CD14-positive monocyte (primary cell): ENCODE data around the gene ERMARD. TPM values are rescaled to one million over a fixed set of nuclear protein-coding genes. Genes with fewer than 3 reads are reported as not detected.
A peak's percentile ranks its signal among the peaks of the same experiment; 100 is the strongest.

ENCODE experiments used
- DNase-seq, 3 donors: peaks; one replicate each; pipeline ENCODE4 v3.0.0-alpha.2; 2011 to 2022
- H2AFZ ChIP-seq: 2 replicates; pipeline ENCODE4 v1.6.0; 2012; ENCODE audit warnings: mild to moderate bottlenecking, low read depth, low read length, inconsistent platforms; ENCODE audit not compliant: insufficient read depth, poor library complexity, severe bottlenecking
- H3K27ac ChIP-seq, 2 donors: 1 replicate in 1 of 2; 2 replicates in 1 of 2; pipeline ENCODE4 v1.5.1; 2012 to 2013; ENCODE audit warnings: low read length in 2 of 2, control low read depth in 1 of 2, inconsistent platforms in 1 of 2, low read depth in 1 of 2, mild to moderate bottlenecking in 1 of 2
- H3K27me3 ChIP-seq, 2 donors: one replicate each; pipeline versions ENCODE4 v1.6.0 to v1.6.1; 2011 to 2013; ENCODE audit warnings: low read length in 2 of 2; ENCODE audit not compliant: control insufficient read depth in 2 of 2, insufficient read depth in 2 of 2
- H3K36me3 ChIP-seq, 2 donors: replicated peaks in 1 of 2; 1 replicate in 1 of 2; 2 replicates in 1 of 2; pipeline versions ENCODE4 v1.5.1 to v1.6.1; 2012 to 2013; ENCODE audit warnings: low read length in 2 of 2, control low read depth in 1 of 2, inconsistent platforms in 1 of 2, mild to moderate bottlenecking in 1 of 2; ENCODE audit not compliant: insufficient read depth in 2 of 2, control insufficient read depth in 1 of 2
- H3K4me1 ChIP-seq, 2 donors: 1 replicate in 1 of 2; 2 replicates in 1 of 2; pipeline versions ENCODE4 v1.5.1 to v1.6.1; 2012 to 2013; ENCODE audit warnings: low read length in 2 of 2, control low read depth in 1 of 2, inconsistent platforms in 1 of 2, mild to moderate bottlenecking in 1 of 2, moderate library complexity in 1 of 2; ENCODE audit not compliant: insufficient read depth in 2 of 2, control insufficient read depth in 1 of 2
- H3K4me2 ChIP-seq: replicated peaks from 2 replicates; pipeline ENCODE3; 2012; ENCODE audit warnings: low read length, moderate library complexity, mild to moderate bottlenecking; ENCODE audit not compliant: poor library complexity, severe bottlenecking; ENCODE audit errors: extremely low read depth
- H3K4me3 ChIP-seq, 3 experiments: fragments of 200-600 bp in 1 of 3; sonication (generic) in 1 of 3; replicated peaks in 1 of 3; 1 replicate in 2 of 3; 2 replicates in 1 of 3; pipeline ENCODE4 v1.5.1; 2011 to 2013; ENCODE audit warnings: low read length in 3 of 3, mild to moderate bottlenecking in 3 of 3, control low read depth in 2 of 3, low read depth in 2 of 3, inconsistent platforms in 1 of 3, moderate library complexity in 1 of 3
- H3K79me2 ChIP-seq: 2 replicates; pipeline ENCODE4 v1.6.0; 2012; ENCODE audit warnings: mild to moderate bottlenecking, control low read depth, inconsistent platforms, low read length, moderate library complexity; ENCODE audit not compliant: insufficient read depth
- H3K9ac ChIP-seq: 2 replicates; pipeline ENCODE4 v1.6.0; 2017; ENCODE audit warnings: low read length, mild to moderate bottlenecking; ENCODE audit not compliant: insufficient read depth, poor library complexity, severe bottlenecking
- H3K9me3 ChIP-seq, 2 donors: replicated peaks in 1 of 2; 1 replicate in 1 of 2; 2 replicates in 1 of 2; pipeline versions ENCODE4 v1.5.1 to v1.6.1; 2012 to 2013; ENCODE audit warnings: low read length in 2 of 2, control low read depth in 1 of 2; ENCODE audit not compliant: control insufficient read depth in 1 of 2, insufficient read depth in 1 of 2
- H4K20me1 ChIP-seq: 2 replicates; pipeline ENCODE4 v1.6.0; 2012; ENCODE audit warnings: mild to moderate bottlenecking, low read length, control low read depth, moderate library complexity; ENCODE audit not compliant: insufficient read depth
- H3K27ac Mint-ChIP-seq, 7 donors: one replicate each; pipeline ENCODE4 v1.8.0; 2020; ENCODE audit warnings: mild to moderate bottlenecking in 7 of 7, mixed read lengths in 7 of 7, moderate library complexity in 6 of 7, inconsistent platforms in 2 of 7
- H3K27me3 Mint-ChIP-seq, 3 donors: one replicate each; pipeline ENCODE4 v1.8.0; 2021 to 2022; ENCODE audit warnings: low read depth in 3 of 3, mild to moderate bottlenecking in 3 of 3, mixed read lengths in 3 of 3, moderate library complexity in 3 of 3, inconsistent platforms in 1 of 3
- H3K36me3 Mint-ChIP-seq, 2 donors: one replicate each; pipeline ENCODE4 v1.8.0; 2020; ENCODE audit warnings: mixed read lengths in 2 of 2, inconsistent platforms in 1 of 2, mild to moderate bottlenecking in 1 of 2
- H3K4me1 Mint-ChIP-seq: one replicate; pipeline ENCODE4 v1.8.0; 2020; ENCODE audit warnings: mild to moderate bottlenecking, mixed read lengths
- H3K4me3 Mint-ChIP-seq, 2 donors: one replicate each; pipeline ENCODE4 v1.8.0; 2020; ENCODE audit warnings: mild to moderate bottlenecking in 2 of 2, mixed read lengths in 2 of 2, moderate library complexity in 1 of 2
- H3K9me3 Mint-ChIP-seq, 7 donors: one replicate each; pipeline ENCODE4 v1.8.0; 2020 to 2022; ENCODE audit warnings: mixed read lengths in 7 of 7, mild to moderate bottlenecking in 6 of 7, moderate library complexity in 6 of 7, inconsistent platforms in 2 of 7
- WGBS: methylation state at CpG from one replicate; pipeline ENCODE4 v1.1.5; 2013; ENCODE audit warnings: missing lambda C conversion rate; ENCODE audit not compliant: insufficient coverage; 5-methylcytosine and 5-hydroxymethylcytosine counted together
- intact Hi-C, 2 donors: fragments of 100-400 bp; cut with micrococcal nuclease; formaldehyde crosslinking; loops; one replicate each; pipeline versions ENCODE4 v1.15.0 to v1.15.1; 2023
- polyA plus RNA-seq, 3 donors: library from polyadenylated mRNA; depleted of rRNA in 1 of 3; unstranded in 2 of 3; stranded (reverse) in 1 of 3; fragments of 300-500 nt in 2 of 3; fragments of >200 nt in 1 of 3; fragmentation: Illumina TruSeq in 2 of 3; gene quantifications; 1 replicate in 2 of 3; 2 replicates in 1 of 3; pipeline ENCODE4 v1.2.3, GENCODE V29; 2012 to 2021
- TF ChIP-seq, protein P1 (sequence below): fragments of 200-600 bp; IDR thresholded peaks from one replicate; pipeline ENCODE4 v1.8.0; 2022; ENCODE audit warnings: antibody characterized with exemption, mild to moderate bottlenecking

Gene ERMARD
- polyA plus RNA-seq, 3 donors: 10.6 to 33.0 (median 11.2) TPM

DNA sequence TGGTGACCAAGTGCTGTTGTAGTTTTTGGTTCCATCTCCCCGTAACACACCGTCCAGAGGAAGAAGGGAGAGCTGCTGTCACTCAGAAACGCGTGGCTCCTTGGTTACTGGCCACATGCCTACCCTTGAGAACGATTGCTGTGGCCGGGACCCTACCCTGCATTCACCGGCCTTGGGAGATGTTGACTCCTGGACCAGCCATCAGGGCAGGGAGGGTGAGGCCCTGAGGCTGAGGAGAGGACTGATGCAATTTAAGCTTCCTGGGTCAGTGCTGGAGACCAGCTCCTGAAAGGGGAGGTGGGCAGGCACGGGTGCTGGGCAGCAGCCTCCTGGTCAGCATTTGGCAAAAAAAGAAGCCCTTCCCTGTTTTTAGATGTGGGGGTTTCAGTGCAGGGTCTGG, 31.5 kb downstream of the ERMARD start:
- Histone ChIP-seq H3K79me2 (no peaks in the 10 kb centered on the region), H3K9ac (no peak overlapping the region), H3K4me2 (no peak overlapping the region), H4K20me1 (no peaks in the 10 kb centered on the region), H3K9me3 (no peaks in the 10 kb centered on the region), H2AFZ (no peak overlapping the region), H3K4me3 (no peak overlapping the region), H3K27ac (no peak overlapping the region), H3K27me3 (no peaks in the 10 kb centered on the region), H3K4me1 (no peaks in the 10 kb centered on the region), H3K36me3 (peaks cover 19 to 35% of the 10 kb centered on the region in 2 donors)
- Mint-ChIP-seq H3K4me1 (no peaks in the 10 kb centered on the region), H3K4me3 (no peak overlapping the region), H3K27ac (peak overlapping the region in 1 of 7 donors; percentile 24), H3K9me3 (peaks cover 0 to 10% (median 1%) of the 10 kb centered on the region in 7 donors), H3K36me3 (peaks cover 34 to 41% of the 10 kb centered on the region in 2 donors), H3K27me3 (peaks cover 0 to 3% (median under 1%) of the 10 kb centered on the region in 3 donors)
- no peak for DNase-seq
- intact Hi-C loops: no loop called here
- TF ChIP-seq, protein P1, sequence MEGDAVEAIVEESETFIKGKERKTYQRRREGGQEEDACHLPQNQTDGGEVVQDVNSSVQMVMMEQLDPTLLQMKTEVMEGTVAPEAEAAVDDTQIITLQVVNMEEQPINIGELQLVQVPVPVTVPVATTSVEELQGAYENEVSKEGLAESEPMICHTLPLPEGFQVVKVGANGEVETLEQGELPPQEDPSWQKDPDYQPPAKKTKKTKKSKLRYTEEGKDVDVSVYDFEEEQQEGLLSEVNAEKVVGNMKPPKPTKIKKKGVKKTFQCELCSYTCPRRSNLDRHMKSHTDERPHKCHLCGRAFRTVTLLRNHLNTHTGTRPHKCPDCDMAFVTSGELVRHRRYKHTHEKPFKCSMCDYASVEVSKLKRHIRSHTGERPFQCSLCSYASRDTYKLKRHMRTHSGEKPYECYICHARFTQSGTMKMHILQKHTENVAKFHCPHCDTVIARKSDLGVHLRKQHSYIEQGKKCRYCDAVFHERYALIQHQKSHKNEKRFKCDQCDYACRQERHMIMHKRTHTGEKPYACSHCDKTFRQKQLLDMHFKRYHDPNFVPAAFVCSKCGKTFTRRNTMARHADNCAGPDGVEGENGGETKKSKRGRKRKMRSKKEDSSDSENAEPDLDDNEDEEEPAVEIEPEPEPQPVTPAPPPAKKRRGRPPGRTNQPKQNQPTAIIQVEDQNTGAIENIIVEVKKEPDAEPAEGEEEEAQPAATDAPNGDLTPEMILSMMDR: no peak
- 99% methylated on average over 6 of the region's 8 CpGs for WGBS

DNA sequence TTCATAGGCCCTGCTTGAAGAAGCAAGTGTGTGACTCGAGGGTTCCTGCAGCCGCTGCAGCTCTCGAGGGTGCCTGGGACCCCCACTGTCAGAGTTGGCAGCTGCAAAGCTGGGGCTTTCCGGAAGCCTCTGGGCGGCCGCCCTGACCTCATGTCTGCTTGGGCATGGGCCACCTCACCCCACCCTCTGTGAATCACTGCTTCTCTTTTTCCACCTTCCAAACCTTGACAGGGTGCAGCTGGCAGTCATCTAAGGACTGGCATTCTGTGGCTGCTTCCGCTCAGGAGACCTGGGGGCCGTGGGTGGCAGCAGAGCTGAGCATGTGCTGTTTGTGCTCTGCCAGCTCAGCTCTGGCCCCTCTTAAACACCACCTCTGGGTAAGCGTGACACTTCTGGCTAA, 32.0 kb downstream of the ERMARD start:
- no peaks in the 10 kb centered on the region for H3K4me1 ChIP-seq
- WGBS: 94% methylated on average over 8 of the region's 9 CpGs
- DNase-seq: no peak
- H3K9me3 Mint-ChIP-seq: peaks cover 0 to 10% (median 1%) of the 10 kb centered on the region in 7 donors
- no peak overlapping the region for H3K9ac ChIP-seq
- H3K79me2 ChIP-seq: no peaks in the 10 kb centered on the region
- peaks cover 30 to 41% of the 10 kb centered on the region in 2 donors for H3K36me3 Mint-ChIP-seq
- no peaks in the 10 kb centered on the region for H3K4me1 Mint-ChIP-seq
- peaks cover 16 to 33% of the 10 kb centered on the region in 2 donors for H3K36me3 ChIP-seq
- H3K9me3 ChIP-seq: no peaks in the 10 kb centered on the region
- no peaks in the 10 kb centered on the region for H4K20me1 ChIP-seq
- H2AFZ ChIP-seq: no peak overlapping the region
- no peak overlapping the region for H3K27ac Mint-ChIP-seq
- H3K4me2 ChIP-seq: no peak overlapping the region
- no peaks in the 10 kb centered on the region for H3K27me3 ChIP-seq
- peaks cover 0 to 4% (median 3%) of the 10 kb centered on the region in 3 donors for H3K27me3 Mint-ChIP-seq
- intact Hi-C loops: no loop called here
- no peak overlapping the region for H3K27ac ChIP-seq
- no peak overlapping the region for H3K4me3 ChIP-seq
- no peak overlapping the region for H3K4me3 Mint-ChIP-seq
- TF ChIP-seq, protein P1: no peak
